Ectodermal cell (in vitro differentiated cells): Measurements from ENCODE around the gene GBX1.
A peak's percentile ranks its signal among the peaks of the same experiment; 100 is the strongest.

Experiments used
- H3K27ac ChIP-seq: 2 replicates; pipeline ENCODE4 v1.7.0; 2013; ENCODE audit warnings: mild to moderate bottlenecking, low read depth, low read length; ENCODE audit not compliant: insufficient read depth, poor library complexity, severe bottlenecking
- H3K27me3 ChIP-seq: 2 replicates; pipeline ENCODE4 v1.7.0; 2013; ENCODE audit warnings: mild to moderate bottlenecking, low read length; ENCODE audit not compliant: insufficient read depth, control insufficient read depth, poor library complexity, severe bottlenecking
- H3K36me3 ChIP-seq: one replicate; pipeline ENCODE4 v1.7.0; 2013; ENCODE audit warnings: low read length; ENCODE audit not compliant: control insufficient read depth, insufficient read depth
- H3K4me1 ChIP-seq: one replicate; pipeline ENCODE4 v1.7.0; 2013; ENCODE audit warnings: low read length; ENCODE audit not compliant: control insufficient read depth, insufficient read depth
- H3K4me3 ChIP-seq: 2 replicates; pipeline ENCODE4 v1.7.0; 2013; ENCODE audit warnings: low read depth, low read length, control low read depth; ENCODE audit not compliant: insufficient read depth
- H3K9me3 ChIP-seq: 2 replicates; pipeline ENCODE4 v1.7.0; 2013; ENCODE audit warnings: mild to moderate bottlenecking, low read length, moderate library complexity; ENCODE audit not compliant: control insufficient read depth
- WGBS, 2 experiments: methylation state at CpG; one replicate each; pipeline ENCODE4 v1.1.7; 2013; ENCODE audit warnings: missing lambda C conversion rate in 2 of 2; 5-methylcytosine and 5-hydroxymethylcytosine counted together

Gene GBX1

GRCh38 chr7:151173386-151174245 is 6.1 kb upstream of the GBX1 start:
- WGBS, 2 experiments = 94 to 95% methylated on average over 43 of the region's 43 CpGs
- peaks cover 7% of the 10 kb centered on the region for H3K4me1 ChIP-seq
- no peaks in the 10 kb centered on the region for H3K36me3 ChIP-seq
- H3K27me3 ChIP-seq = peaks cover 52% of the 10 kb centered on the region
- H3K9me3 ChIP-seq = peaks cover 2% of the 10 kb centered on the region
- no peak overlapping the region for H3K4me3 ChIP-seq
- H3K27ac ChIP-seq = no peak overlapping the region

GRCh38 chr7:151172273-151173141 is 5.0 kb upstream of the GBX1 start:
- Histone ChIP-seq H3K36me3 (no peaks in the 10 kb centered on the region), H3K9me3 (peaks cover 2% of the 10 kb centered on the region), H3K27me3 (peaks cover 63% of the 10 kb centered on the region), H3K27ac (no peak overlapping the region), H3K4me1 (peaks cover 7% of the 10 kb centered on the region), H3K4me3 (no peak overlapping the region)
- WGBS, 2 experiments = 34% methylated on average over 42 of the region's 42 CpGs

GRCh38 chr7:151168787-151169162 is 1.3 kb upstream of the GBX1 start:
- Histone ChIP-seq H3K27ac (no peak overlapping the region), H3K36me3 (no peaks in the 10 kb centered on the region), H3K4me3 (no peak overlapping the region), H3K9me3 (peaks cover 2% of the 10 kb centered on the region), H3K4me1 (peaks cover 11% of the 10 kb centered on the region), H3K27me3 (peaks cover 95% of the 10 kb centered on the region)
- WGBS, 2 experiments = 15 to 23% methylated on average over 10 of the region's 10 CpGs

GRCh38 chr7:151168003-151168786 is 701 bp upstream of the GBX1 start:
- H3K27me3 ChIP-seq = peaks cover 96% of the 10 kb centered on the region
- H3K36me3 ChIP-seq = no peaks in the 10 kb centered on the region
- peak overlapping the region; percentile 45 for H3K4me3 ChIP-seq
- peaks cover 11% of the 10 kb centered on the region for H3K4me1 ChIP-seq
- no peak overlapping the region for H3K27ac ChIP-seq
- WGBS, 2 experiments = 2 to 3% methylated on average over 52 of the region's 52 CpGs
- H3K9me3 ChIP-seq = no peaks in the 10 kb centered on the region

- Histone ChIP-seq H3K4me3 (peak overlapping the region; percentile 45), H3K4me1 (peaks cover 11% of the 10 kb centered on the region), H3K36me3 (no peaks in the 10 kb centered on the region), H3K27ac (no peak overlapping the region), H3K9me3 (no peaks in the 10 kb centered on the region), H3K27me3 (peaks cover 98% of the 10 kb centered on the region)
- WGBS, 2 experiments = 5 to 7% methylated on average over 31 of the region's 31 CpGs
Observed at GRCh38 chr7:151166629-151167196, 781 bp downstream of the GBX1 start.

- WGBS, 2 experiments = 76 to 84% methylated on average over 1 of the region's 1 CpG
- H3K27ac ChIP-seq = no peak overlapping the region
- H3K9me3 ChIP-seq = no peaks in the 10 kb centered on the region
- H3K4me1 ChIP-seq = peaks cover 3% of the 10 kb centered on the region
- no peak overlapping the region for H3K4me3 ChIP-seq
- H3K36me3 ChIP-seq = no peaks in the 10 kb centered on the region
- H3K27me3 ChIP-seq = peaks cover 51% of the 10 kb centered on the region
Observed at GRCh38 chr7:151161757-151162156, 5.7 kb downstream of the GBX1 start.

- H3K27ac ChIP-seq = no peak overlapping the region
- H3K4me3 ChIP-seq = no peak overlapping the region
- no peaks in the 10 kb centered on the region for H3K36me3 ChIP-seq
- 81 to 83% methylated on average over 6 to 7 of the region's 7 CpGs for WGBS, 2 experiments
- H3K4me1 ChIP-seq = no peaks in the 10 kb centered on the region
- peaks cover 12% of the 10 kb centered on the region for H3K27me3 ChIP-seq
- H3K9me3 ChIP-seq = no peaks in the 10 kb centered on the region
Observed at GRCh38 chr7:151157645-151158329, 9.7 kb downstream of the GBX1 start.

- Histone ChIP-seq H3K27ac (no peak overlapping the region), H3K27me3 (no peaks in the 10 kb centered on the region), H3K4me1 (no peaks in the 10 kb centered on the region), H3K4me3 (no peak overlapping the region), H3K9me3 (no peaks in the 10 kb centered on the region), H3K36me3 (no peaks in the 10 kb centered on the region)
- 52 to 63% methylated on average over 6 of the region's 6 CpGs for WGBS, 2 experiments
Observed at GRCh38 chr7:151152643-151153513, 14.6 kb downstream of the GBX1 start.

GRCh38 chr7:151150388-151150787 is 17.1 kb downstream of the GBX1 start:
- H3K36me3 ChIP-seq = no peaks in the 10 kb centered on the region
- H3K4me1 ChIP-seq = no peaks in the 10 kb centered on the region
- no peaks in the 10 kb centered on the region for H3K27me3 ChIP-seq
- WGBS, 2 experiments = 83 to 87% methylated on average over 3 of the region's 3 CpGs
- no peaks in the 10 kb centered on the region for H3K9me3 ChIP-seq
- no peak overlapping the region for H3K4me3 ChIP-seq
- no peak overlapping the region for H3K27ac ChIP-seq
